ENCODE measurements around the gene RNASEH2B.

DNA sequence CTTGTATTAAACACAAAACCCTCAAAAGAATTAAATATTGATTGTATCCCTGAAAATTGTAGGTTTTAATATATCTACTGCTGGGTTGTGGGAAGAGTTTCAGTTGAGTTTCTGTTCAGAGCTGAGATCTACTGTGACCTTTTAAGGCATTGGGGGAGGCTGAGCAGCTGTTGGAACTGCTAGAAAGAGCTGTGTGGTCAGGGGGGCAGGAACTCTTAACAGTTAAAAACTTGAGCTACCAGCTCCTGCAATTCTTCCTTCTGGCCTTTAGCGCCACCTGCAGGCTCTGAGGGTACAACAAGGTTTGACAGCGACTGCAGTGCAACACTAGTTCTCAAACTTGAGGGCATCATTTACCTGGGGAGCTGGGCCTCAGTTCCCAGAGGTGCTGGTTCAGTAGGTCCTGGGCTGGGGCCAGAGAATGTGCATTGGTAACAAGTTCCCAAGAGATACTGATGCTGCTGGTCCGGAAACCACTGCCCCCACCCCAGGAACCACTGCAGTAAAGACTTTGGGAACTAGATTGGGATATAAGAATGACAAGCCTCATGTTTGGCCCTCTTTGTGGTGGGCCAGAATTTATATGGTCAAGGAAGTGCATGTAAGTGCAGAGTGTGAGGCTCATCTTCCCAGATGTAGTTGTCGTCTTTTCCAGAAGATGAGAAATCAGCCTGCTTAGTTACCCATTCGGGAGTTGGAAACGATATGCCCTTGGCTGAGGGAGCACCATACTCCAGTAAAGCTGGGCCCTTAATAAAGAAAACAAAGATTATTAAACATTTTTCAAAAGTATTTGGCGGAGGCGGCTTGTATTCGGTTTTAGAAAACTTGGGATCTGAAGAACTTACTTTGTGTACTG, 2.6 kb downstream of the RNASEH2B start:
- TF ChIP-seq POLR2A (IDR thresholded peaks at IDR 0.05; ENCODE audit: low read depth, low read length) (no peak), POLR2AphosphoS5 (IDR thresholded peaks at IDR 0.05; ENCODE audit: low read depth, low read length) (no peak; the same call in 1 of the 2 replicates), TAF1 (IDR thresholded peaks at IDR 0.05; ENCODE audit: borderline replicate concordance, low read depth, low read length) (no peak; the same call in 1 of the 2 replicates)

Measured in GM12892 (cell line).